ENCODE results near the gene SLC38A2.

The SLC38A2 gene

GRCh38 chr12:46373301-46374296, 1.0 kb upstream of the SLC38A2 start:
- no peak for DNase-seq

- DNase-seq = peak; percentile 47
Observed at GRCh38 chr12:46371718-46372543, 642 bp downstream of the SLC38A2 start.

- peak; percentile 65 for DNase-seq
Observed at GRCh38 chr12:46370792-46371717, 1.5 kb downstream of the SLC38A2 start.

GRCh38 chr12:46370380-46370734, 2.2 kb downstream of the SLC38A2 start:
- no peak for DNase-seq

GRCh38 chr12:46369474-46370379, 2.8 kb downstream of the SLC38A2 start:
- no peak for DNase-seq

- DNase-seq = no peak
Observed at GRCh38 chr12:46369095-46369473, 3.5 kb downstream of the SLC38A2 start.

- no peak for DNase-seq
Observed at GRCh38 chr12:46368684-46369083, 3.9 kb downstream of the SLC38A2 start.

- no peak for DNase-seq
Observed at GRCh38 chr12:46368138-46368537, 4.4 kb downstream of the SLC38A2 start.

- no peak for DNase-seq
Observed at GRCh38 chr12:46367351-46368029, 5.1 kb downstream of the SLC38A2 start.

GRCh38 chr12:46366771-46367170, 5.8 kb downstream of the SLC38A2 start:
- DNase-seq = no peak

- DNase-seq = no peak
Observed at GRCh38 chr12:46365951-46366379, 6.6 kb downstream of the SLC38A2 start.

- DNase-seq = no peak
Observed at GRCh38 chr12:46364777-46365580, 7.6 kb downstream of the SLC38A2 start.

GRCh38 chr12:46364300-46364696, 8.3 kb downstream of the SLC38A2 start:
- no peak for DNase-seq

- DNase-seq = no peak
Observed at GRCh38 chr12:46363582-46364299, 8.8 kb downstream of the SLC38A2 start.

GRCh38 chr12:46362895-46363581, 9.5 kb downstream of the SLC38A2 start:
- no peak for DNase-seq

GRCh38 chr12:46361667-46362034, 10.9 kb downstream of the SLC38A2 start:
- no peak for DNase-seq

- no peak for DNase-seq
Observed at GRCh38 chr12:46360908-46361666, 11.5 kb downstream of the SLC38A2 start.

- no peak for DNase-seq
Observed at GRCh38 chr12:46360370-46360769, 12.2 kb downstream of the SLC38A2 start.
